Transverse colon (tissue), 4 donors: ENCODE measurements around the gene ARID4B.

Experiments used
- EP300 ChIP-seq: sonication (generic); formaldehyde crosslinking; IDR thresholded peaks from one replicate; pipeline ENCODE4 v1.6.1; 2017; ENCODE audit warnings: antibody characterized with exemption, low read depth
- POLR2A ChIP-seq: fragments of 450-650 bp; IDR thresholded peaks from one replicate; pipeline ENCODE4 v1.6.1; 2016; ENCODE audit warnings: antibody characterized with exemption, mild to moderate bottlenecking, moderate library complexity
- POLR2AphosphoS5 ChIP-seq, 3 donors: sonication (generic); formaldehyde crosslinking; IDR thresholded peaks; one replicate each; pipeline ENCODE4 v1.6.1; 2016; ENCODE audit warnings: antibody characterized with exemption in 3 of 3
- TF ChIP-seq, protein P1 (sequence below), 5 experiments: fragments of 200-600 bp in 3 of 5; fragments of 450-650 bp in 2 of 5; sonication (generic) in 3 of 5; IDR thresholded peaks; 1 replicate in 2 of 5; 2 replicates in 3 of 5; pipeline ENCODE4 v1.5.1; 2016 to 2017; ENCODE audit warnings: antibody characterized with exemption in 5 of 5, inconsistent platforms in 3 of 5, mild to moderate bottlenecking in 2 of 5, moderate library complexity in 1 of 5

DNA sequence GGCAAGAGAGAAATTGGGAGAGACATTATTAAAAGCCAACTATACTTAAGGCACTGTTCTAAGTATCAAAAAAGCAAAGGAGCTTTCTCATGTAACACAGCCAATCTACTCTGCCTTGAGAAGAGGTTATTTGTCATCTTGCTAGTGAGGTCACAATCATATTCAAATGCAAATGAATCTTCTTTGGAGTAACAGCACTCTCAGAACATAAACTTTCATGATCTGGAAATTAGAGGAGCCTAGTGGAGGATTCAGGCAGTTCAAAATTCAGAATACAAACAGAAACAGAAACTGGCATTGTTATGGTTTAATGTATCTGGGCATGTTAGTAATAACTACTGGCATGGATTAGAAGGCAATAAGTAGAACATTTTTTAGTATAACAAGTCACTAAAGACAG is 57.4 kb downstream of the ARID4B start:
- TF ChIP-seq POLR2A = no peak
- TF ChIP-seq, protein P1, sequence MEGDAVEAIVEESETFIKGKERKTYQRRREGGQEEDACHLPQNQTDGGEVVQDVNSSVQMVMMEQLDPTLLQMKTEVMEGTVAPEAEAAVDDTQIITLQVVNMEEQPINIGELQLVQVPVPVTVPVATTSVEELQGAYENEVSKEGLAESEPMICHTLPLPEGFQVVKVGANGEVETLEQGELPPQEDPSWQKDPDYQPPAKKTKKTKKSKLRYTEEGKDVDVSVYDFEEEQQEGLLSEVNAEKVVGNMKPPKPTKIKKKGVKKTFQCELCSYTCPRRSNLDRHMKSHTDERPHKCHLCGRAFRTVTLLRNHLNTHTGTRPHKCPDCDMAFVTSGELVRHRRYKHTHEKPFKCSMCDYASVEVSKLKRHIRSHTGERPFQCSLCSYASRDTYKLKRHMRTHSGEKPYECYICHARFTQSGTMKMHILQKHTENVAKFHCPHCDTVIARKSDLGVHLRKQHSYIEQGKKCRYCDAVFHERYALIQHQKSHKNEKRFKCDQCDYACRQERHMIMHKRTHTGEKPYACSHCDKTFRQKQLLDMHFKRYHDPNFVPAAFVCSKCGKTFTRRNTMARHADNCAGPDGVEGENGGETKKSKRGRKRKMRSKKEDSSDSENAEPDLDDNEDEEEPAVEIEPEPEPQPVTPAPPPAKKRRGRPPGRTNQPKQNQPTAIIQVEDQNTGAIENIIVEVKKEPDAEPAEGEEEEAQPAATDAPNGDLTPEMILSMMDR (IDR thresholded peaks at IDR 0.05) = no peak
- TF ChIP-seq EP300 = no peak
- TF ChIP-seq POLR2AphosphoS5 (IDR thresholded peaks at IDR 0.05) = no peak
